ENCODE measurements around the gene TLR7.

TLR7 gene

DNA sequence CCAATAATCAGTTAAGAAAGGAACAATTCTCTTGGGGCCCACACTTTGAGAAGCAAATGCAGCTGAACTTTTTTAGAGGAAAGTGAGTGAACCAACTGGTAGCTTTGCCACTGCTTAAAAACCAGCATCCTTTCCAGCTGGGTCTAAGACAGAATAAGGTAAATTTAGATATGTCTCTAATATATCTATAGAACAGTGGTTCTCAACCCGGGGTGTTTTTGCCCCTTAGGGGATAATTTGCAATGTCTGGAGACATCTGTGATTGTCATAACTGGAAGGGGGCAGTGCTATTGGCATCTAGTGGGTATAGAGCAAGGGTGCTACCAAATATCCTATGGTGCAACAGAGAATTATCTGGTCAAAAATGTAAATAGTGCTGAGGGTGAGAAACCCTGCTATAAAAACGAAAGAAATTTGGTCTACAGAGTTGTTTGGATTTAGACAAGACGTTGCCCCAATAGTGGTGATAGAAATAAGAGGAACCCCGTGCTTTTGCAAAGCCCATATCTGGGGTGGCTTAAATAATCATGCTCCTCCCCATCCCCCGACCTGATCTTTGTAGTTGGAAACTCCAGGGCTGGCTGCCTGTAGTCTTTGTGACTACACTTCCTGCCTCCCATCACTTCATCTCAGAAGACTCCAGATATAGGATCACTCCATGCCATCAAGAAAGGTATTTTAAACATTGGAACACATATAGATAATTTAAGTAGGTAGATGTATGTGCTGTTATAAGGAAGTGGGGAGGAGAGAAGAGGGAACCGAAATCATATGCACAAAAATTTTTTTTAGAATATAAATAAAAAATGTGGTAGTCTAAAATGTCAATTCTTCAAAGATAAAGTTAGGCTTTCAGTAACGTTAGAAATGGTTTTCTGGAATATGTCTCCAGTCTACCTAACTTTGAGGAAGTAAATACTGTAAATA, at the start of gene TLR7:
TLR7 (plus strand) TSS at position 622 of the 927 bp plus-strand sequence. CDS start 507 bp downstream, outside the sequence.
- no peak for DNase-seq

DNA sequence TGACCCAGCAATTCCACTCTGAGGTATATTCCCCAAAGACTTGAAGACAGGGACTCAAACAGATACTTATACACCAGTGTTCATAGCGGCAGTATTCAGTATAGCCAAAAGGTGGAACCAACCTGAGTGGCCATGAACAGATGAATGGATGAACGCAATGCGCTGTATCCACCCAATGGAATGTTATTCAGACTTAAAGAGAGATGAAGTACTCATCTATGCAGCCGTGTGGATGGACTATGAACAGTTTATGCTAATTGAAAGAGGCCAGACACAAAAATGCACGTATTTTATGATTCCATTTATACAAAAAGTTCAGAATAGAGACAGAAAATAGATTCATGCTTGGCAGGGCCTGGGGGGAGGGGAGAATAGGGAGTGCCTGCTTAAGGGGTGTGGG, 49.3 kb upstream of the TLR7 start:
- no peak for DNase-seq

GRCh38 chrX:12819222-12819621, 47.6 kb upstream of the TLR7 start:
- no peak for DNase-seq

GRCh38 chrX:12820737-12821136, 46.1 kb upstream of the TLR7 start:
- no peak for DNase-seq

- DNase-seq: no peak
Measured at GRCh38 chrX:12824944-12825343, 41.9 kb upstream of the TLR7 start.

DNA sequence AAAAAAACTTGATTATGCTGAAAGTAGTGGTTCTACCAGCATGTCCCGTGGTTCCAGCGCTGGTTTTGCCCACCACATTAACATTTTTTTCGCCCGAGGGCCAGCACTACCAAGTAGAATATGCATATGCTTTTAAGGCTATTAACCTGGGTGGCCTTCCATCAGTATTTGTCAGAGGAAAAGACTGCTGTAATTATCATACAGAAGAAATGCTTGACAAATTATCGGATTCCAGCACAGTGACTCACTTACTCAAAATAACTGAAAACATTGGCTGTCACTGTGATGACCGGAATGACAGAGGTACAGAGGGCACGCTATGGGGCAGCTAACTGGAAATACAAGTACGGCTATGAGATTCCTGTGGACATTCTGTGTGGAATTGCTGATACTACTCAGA, 41.1 kb upstream of the TLR7 start:
- DNase-seq: no peak

GRCh38 chrX:12843061-12843667, 23.7 kb upstream of the TLR7 start:
- no peak for DNase-seq

GRCh38 chrX:12843668-12844279, 23.1 kb upstream of the TLR7 start:
- no peak for DNase-seq

- no peak for DNase-seq
Measured at GRCh38 chrX:12844319-12844718, 22.6 kb upstream of the TLR7 start.

DNA sequence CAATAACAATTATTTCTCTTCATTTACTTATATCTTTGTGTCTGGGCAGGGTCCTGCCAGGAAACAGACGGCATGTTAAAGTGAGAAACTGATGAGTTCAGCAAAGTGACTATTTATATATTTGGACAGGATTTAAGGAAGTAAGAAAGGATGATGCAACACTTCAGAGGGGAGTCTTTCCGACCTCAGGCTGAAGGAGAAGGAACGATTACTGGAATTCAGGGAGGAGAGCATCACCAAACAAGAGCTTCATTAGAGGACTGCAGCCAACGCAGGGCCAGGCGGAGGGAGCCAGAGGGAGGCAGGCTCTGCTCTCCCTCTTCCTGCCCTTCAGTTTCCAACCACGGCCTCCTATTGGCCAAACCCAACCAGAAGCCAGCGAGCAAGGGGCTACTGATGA, 1.5 kb upstream of the TLR7 start:
- no peak for DNase-seq

GRCh38 chrX:12867685-12868084, 813 bp downstream of the TLR7 start:
- DNase-seq: no peak

DNA sequence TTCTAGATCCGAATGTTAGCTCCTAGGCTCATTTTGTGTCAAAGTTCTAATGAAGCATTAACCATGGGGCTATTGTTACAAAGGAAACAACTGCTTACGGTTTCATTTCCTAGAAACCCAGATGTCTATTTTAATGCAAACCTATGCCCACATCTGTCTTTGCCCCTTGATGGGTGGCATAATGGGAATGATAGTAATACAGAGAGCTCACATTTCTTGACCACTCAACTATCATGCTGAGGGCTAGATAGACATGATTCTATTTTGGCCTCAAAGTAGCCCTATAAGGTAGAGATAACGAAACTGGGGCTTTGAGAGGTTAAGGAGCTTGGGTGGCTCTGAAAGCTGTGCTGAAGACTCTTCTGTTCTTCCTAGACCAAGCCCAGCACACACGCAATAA, 1.9 kb downstream of the TLR7 start:
- no peak for DNase-seq

GRCh38 chrX:12871257-12871656, 4.4 kb downstream of the TLR7 start:
- DNase-seq: no peak

DNA sequence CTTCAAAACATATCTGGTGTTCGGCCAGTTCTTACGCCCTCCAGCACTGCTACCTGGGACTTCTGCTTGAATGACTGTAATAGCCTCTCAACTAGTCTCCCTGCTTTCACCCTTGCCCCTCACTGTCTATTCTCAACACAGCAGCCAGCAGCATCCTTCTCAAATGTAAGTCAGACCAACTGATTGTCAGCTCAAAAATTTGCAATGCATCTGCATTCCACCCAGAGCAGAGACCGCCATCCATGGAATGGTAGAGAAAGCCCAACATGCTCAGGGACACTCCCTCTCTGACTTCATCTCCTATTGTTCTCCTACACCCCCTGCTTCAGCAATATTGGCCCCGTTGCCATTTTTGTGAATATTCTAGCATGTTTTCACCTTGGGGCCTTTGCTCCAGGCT, 5.9 kb downstream of the TLR7 start:
- no peak for DNase-seq

- no peak for DNase-seq
Measured at GRCh38 chrX:12874581-12874980, 7.7 kb downstream of the TLR7 start.

DNA sequence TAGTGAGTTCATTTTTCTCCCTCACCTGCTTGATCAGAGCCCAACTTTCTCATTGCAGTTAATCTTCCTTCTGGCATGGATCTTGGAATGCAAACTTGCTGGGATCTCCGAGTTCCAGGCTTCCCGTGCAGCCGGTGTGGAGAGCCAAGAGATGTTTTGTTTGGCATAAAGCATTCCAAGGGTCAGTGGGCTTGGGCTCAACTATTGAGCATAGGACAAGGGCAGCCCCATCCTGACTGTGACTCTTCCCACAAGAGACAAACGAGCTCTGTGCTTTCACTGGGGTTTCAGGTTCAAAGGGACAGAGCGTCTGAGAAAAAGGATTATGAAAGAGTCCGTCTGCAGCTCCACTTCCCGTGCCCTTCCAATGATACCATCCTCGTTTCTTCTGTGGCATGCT, 10.5 kb downstream of the TLR7 start:
- no peak for DNase-seq

GRCh38 chrX:12878536-12878935, 11.7 kb downstream of the TLR7 start:
- DNase-seq: no peak

GRCh38 chrX:12881914-12882313, 15.0 kb downstream of the TLR7 start:
- no peak for DNase-seq

DNA sequence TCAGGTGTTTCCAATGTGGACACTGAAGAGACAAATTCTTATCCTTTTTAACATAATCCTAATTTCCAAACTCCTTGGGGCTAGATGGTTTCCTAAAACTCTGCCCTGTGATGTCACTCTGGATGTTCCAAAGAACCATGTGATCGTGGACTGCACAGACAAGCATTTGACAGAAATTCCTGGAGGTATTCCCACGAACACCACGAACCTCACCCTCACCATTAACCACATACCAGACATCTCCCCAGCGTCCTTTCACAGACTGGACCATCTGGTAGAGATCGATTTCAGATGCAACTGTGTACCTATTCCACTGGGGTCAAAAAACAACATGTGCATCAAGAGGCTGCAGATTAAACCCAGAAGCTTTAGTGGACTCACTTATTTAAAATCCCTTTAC, 18.6 kb downstream of the TLR7 start:
- DNase-seq: no peak

DNA sequence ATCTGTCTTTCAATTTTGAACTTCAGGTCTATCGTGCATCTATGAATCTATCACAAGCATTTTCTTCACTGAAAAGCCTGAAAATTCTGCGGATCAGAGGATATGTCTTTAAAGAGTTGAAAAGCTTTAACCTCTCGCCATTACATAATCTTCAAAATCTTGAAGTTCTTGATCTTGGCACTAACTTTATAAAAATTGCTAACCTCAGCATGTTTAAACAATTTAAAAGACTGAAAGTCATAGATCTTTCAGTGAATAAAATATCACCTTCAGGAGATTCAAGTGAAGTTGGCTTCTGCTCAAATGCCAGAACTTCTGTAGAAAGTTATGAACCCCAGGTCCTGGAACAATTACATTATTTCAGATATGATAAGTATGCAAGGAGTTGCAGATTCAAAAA, 19.7 kb downstream of the TLR7 start:
- no peak for DNase-seq

GRCh38 chrX:12887141-12887540, 20.3 kb downstream of the TLR7 start:
- DNase-seq: no peak

DNA sequence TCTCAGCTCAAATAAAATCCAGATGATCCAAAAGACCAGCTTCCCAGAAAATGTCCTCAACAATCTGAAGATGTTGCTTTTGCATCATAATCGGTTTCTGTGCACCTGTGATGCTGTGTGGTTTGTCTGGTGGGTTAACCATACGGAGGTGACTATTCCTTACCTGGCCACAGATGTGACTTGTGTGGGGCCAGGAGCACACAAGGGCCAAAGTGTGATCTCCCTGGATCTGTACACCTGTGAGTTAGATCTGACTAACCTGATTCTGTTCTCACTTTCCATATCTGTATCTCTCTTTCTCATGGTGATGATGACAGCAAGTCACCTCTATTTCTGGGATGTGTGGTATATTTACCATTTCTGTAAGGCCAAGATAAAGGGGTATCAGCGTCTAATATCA, 20.9 kb downstream of the TLR7 start:
- DNase-seq: no peak

DNA sequence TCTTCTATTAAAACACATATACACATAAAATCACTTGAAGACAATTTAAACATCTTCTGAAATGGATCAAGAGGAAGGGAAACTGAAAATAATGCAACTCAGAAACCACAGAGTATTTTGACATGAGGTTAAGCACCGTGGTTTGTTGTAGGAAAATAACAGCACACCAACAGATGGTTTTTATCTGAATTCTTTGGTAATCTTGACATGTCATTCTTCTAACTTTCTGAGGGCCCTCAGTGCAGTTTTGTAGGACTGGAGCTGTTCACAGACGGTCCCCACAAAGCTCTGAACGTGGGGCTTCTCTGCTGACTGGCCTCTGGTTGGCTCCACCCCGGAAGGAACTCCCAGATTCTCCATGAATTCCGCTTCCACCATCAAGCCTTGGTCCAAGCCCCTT, 23.6 kb downstream of the TLR7 start:
- DNase-seq: no peak

- no peak for DNase-seq
Measured at GRCh38 chrX:12891171-12891570, 24.3 kb downstream of the TLR7 start.
